A673 (cell line): Measurements from ENCODE around the gene CEACAM21. TPM values are rescaled to one million over a fixed set of nuclear protein-coding genes. Genes with fewer than 3 reads are reported as not detected.
A peak's percentile ranks its signal among the peaks of the same experiment; 100 is the strongest.

ENCODE experiments used
- BruUV-seq: library from RNA; stranded (reverse); fragments of 400-500 nt; replicated peaks from 2 replicates; lab custom pipeline; 2021; lab: Mats Ljungman, UMichigan
- CTCF ChIA-PET: fragments of 300-600 bp; sonication (Branson Sonifier 250); formaldehyde crosslinking; loops from one replicate; lab custom pipeline; 2022; ENCODE audit warnings: antibody characterized with exemption; lab: Charles Lee
- POLR2A ChIA-PET: fragments of 300-600 bp; sonication (Branson Sonifier 250); formaldehyde crosslinking; loops from one replicate; lab custom pipeline; 2022; ENCODE audit warnings: antibody characterized with exemption; ENCODE audit not compliant: low non-redundant PET; lab: Charles Lee
- DNase-seq: peaks from one replicate; pipeline ENCODE4 v3.0.0-alpha.2; 2015; ENCODE audit warnings: low spot score
- H3K27ac ChIP-seq: fragments of 200-600 bp; sonication (generic); 2 replicates; pipeline ENCODE4 v1.5.1; 2016; ENCODE audit warnings: mixed run types, low read depth, mild to moderate bottlenecking, mixed read lengths, antibody characterized with exemption, low read length; ENCODE audit not compliant: poor library complexity, severe bottlenecking
- H3K27me3 ChIP-seq: fragments of 200-600 bp; sonication (generic); replicated peaks from 2 replicates; pipeline ENCODE4 v1.6.1; 2017; ENCODE audit warnings: mixed run types, low read depth, mild to moderate bottlenecking, mixed read lengths, antibody characterized with exemption, low read length; ENCODE audit not compliant: insufficient read depth, poor library complexity
- H3K36me3 ChIP-seq: fragments of 200-600 bp; sonication (generic); 2 replicates; pipeline ENCODE4 v1.6.1; 2016; ENCODE audit warnings: mixed run types, mild to moderate bottlenecking, mixed read lengths, antibody characterized with exemption, low read length; ENCODE audit not compliant: insufficient read depth, poor library complexity, severe bottlenecking
- H3K4me1 ChIP-seq: fragments of 200-600 bp; sonication (generic); 2 replicates; pipeline ENCODE4 v1.6.1; 2017; ENCODE audit warnings: mixed run types, mild to moderate bottlenecking, mixed read lengths, antibody characterized with exemption, low read length; ENCODE audit not compliant: insufficient read depth, poor library complexity, severe bottlenecking
- H3K4me3 ChIP-seq: fragments of 200-600 bp; sonication (generic); 2 replicates; pipeline ENCODE4 v1.5.1; 2016; ENCODE audit warnings: low read depth, mixed run types, mild to moderate bottlenecking, mixed read lengths, low read length; ENCODE audit not compliant: poor library complexity, severe bottlenecking
- H3K9me3 ChIP-seq: fragments of 200-600 bp; sonication (generic); 2 replicates; pipeline ENCODE4 v1.6.1; 2016; ENCODE audit warnings: mixed run types, low read depth, mild to moderate bottlenecking, mixed read lengths, antibody characterized with exemption, low read length; ENCODE audit not compliant: poor library complexity, severe bottlenecking
- EZH2 ChIP-seq: fragments of 200-600 bp; sonication (generic); IDR thresholded peaks from 2 replicates; pipeline ENCODE4 v1.6.1; 2017; ENCODE audit warnings: borderline replicate concordance, low read depth, mild to moderate bottlenecking, mixed read lengths, antibody characterized with exemption, low read length; ENCODE audit not compliant: poor library complexity, severe bottlenecking
- intact Hi-C: fragments of 100-400 bp; cut with micrococcal nuclease; formaldehyde crosslinking; loops from one replicate; pipeline ENCODE4 v1.10.0; 2022; ENCODE audit not compliant: unreplicated experiment
- total RNA-seq: library from RNA; stranded (reverse); gene quantifications from 2 replicates; pipeline ENCODE4 v1.2.3, GENCODE V29; 2021
- TF ChIP-seq, protein P1 (sequence below): fragments of 300-800, 200-600 bp; sonication (generic); conservative IDR thresholded peaks from 2 replicates; pipeline ENCODE4 v1.5.1; 2017; ENCODE audit warnings: low read depth, mild to moderate bottlenecking, antibody characterized with exemption, low read length, moderate library complexity, mixed read lengths

Gene CEACAM21
- total RNA-seq, 1 experiment from 2014 or later = 4.3 TPM

DNA sequence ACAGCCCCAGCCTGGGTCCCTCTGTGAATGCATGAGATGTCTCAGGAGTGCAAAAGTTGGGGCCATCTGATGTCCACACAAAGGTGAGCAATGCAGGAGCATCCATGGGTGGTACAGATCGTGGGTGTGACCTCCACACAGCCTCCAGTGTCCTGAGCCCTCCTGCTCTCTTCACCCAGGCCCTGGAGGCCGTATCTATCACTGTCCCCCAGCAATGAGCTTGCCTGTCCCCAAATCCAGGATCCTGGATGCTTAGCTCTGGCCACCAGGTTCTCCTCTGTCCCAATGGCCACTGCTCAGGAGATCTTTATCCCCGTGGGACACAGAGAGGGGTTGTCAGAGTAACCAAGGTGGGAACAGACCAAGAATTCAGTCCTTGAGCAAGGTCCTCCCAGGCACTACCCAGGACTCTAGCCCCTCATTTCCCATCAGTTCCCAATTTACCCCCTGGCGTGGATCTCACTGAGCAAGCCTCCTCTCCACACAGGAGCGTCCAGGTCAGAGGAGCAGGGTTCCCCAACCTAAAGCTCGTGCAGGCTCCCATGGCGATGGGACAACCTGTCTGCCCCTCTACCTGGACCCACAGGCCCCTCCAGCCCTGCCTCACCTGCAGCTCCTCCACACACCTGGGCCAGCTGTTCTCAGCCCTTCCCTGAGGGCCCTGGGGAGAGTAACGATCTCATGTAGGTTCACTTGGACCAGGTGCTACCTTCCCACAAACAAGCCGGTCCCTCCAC is 11.3 kb downstream of the CEACAM21 start:
- Histone ChIP-seq H3K27me3 (no peaks in the 10 kb centered on the region), H3K27ac (no peak overlapping the region), H3K9me3 (no peaks in the 10 kb centered on the region), H3K4me1 (no peaks in the 10 kb centered on the region), H3K36me3 (no peaks in the 10 kb centered on the region), H3K4me3 (no peak overlapping the region)
- no TSS peak for BruUV-seq
- intact Hi-C loops = no loop called here
- POLR2A ChIA-PET = no interaction called here
- CTCF ChIA-PET = no interaction called here
- TF ChIP-seq, protein P1, sequence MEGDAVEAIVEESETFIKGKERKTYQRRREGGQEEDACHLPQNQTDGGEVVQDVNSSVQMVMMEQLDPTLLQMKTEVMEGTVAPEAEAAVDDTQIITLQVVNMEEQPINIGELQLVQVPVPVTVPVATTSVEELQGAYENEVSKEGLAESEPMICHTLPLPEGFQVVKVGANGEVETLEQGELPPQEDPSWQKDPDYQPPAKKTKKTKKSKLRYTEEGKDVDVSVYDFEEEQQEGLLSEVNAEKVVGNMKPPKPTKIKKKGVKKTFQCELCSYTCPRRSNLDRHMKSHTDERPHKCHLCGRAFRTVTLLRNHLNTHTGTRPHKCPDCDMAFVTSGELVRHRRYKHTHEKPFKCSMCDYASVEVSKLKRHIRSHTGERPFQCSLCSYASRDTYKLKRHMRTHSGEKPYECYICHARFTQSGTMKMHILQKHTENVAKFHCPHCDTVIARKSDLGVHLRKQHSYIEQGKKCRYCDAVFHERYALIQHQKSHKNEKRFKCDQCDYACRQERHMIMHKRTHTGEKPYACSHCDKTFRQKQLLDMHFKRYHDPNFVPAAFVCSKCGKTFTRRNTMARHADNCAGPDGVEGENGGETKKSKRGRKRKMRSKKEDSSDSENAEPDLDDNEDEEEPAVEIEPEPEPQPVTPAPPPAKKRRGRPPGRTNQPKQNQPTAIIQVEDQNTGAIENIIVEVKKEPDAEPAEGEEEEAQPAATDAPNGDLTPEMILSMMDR = no peak
- no peak for TF ChIP-seq EZH2
- no peak for DNase-seq

DNA sequence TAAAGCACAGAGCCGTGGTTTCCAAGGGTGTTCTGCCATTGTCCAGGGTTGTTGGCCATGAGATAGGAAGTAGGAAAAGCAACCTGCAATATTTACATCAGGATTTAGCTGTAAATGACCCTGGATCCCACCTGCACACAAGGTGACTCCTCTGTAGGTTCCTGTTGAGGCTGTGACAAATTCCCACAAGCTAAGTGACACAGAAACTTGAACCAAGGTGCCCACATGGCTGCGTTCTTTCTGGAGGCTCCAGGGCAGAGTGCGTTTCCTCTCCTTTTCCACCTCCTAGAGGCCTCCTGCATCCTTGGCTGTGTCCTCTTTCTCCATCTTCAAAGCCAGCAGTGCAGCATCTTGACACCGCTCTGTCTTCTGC is 11.9 kb downstream of the CEACAM21 start:
- ChIA-PET CTCF (interaction anchor here (0.6 kb wide), 2 partner anchors 45 to 234 kb away, joined by 4 to 5 read pairs; no protein-coding TSS in a partner anchor), POLR2A (no interaction called here)
- intact Hi-C loops = no loop called here
- no TSS peak for BruUV-seq
- H3K27me3 ChIP-seq = no peaks in the 10 kb centered on the region
- no peaks in the 10 kb centered on the region for H3K9me3 ChIP-seq
- no peak for DNase-seq
- no peak overlapping the region for H3K4me3 ChIP-seq
- TF ChIP-seq EZH2 = no peak
- TF ChIP-seq, protein P1 = no peak
- no peak overlapping the region for H3K27ac ChIP-seq
- no peaks in the 10 kb centered on the region for H3K36me3 ChIP-seq
- H3K4me1 ChIP-seq = no peaks in the 10 kb centered on the region

DNA sequence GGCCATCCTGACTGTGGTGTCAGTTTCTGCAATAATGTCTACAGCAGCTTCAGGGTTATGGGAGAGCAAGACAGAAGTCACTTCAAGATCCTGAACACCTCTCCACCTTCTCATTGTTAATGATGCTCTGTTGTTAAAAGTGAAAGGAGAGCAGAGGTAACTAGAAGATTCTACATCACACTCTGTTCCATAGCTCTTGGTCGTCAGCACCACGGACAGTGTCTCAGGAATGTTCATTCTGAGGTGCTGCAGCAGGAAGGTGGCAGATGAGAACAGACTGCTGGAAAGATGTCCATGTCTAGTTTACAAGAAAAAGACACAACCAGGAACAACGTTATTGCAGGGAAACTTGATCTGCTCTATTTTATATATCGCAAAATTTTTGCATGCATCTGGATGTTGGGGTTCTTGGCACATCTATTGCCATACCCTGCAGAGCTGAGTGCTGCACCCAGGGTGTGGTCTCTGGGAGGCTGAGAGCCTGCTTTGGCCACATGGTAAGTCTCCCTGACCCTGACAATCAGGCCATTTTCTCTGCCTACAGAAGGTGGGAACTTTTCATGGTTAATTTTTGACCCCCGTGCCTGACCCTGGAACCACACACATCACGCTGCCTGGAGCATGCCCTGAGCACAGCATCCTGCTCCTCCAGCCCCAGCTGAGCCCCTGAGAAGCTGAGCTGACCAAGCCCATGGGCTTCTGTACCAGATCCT is 12.7 kb downstream of the CEACAM21 start:
- ChIA-PET POLR2A (no interaction called here), CTCF (interaction anchor here (0.6 kb wide), 2 partner anchors 46 to 233 kb away, joined by 4 to 5 read pairs; no protein-coding TSS in a partner anchor)
- DNase-seq = peak; percentile 57
- Histone ChIP-seq H3K9me3 (no peaks in the 10 kb centered on the region), H3K4me1 (no peaks in the 10 kb centered on the region), H3K36me3 (no peaks in the 10 kb centered on the region), H3K27ac (no peak overlapping the region), H3K4me3 (no peak overlapping the region), H3K27me3 (no peaks in the 10 kb centered on the region)
- TF ChIP-seq EZH2 = no peak
- TF ChIP-seq, protein P1 = no peak
- intact Hi-C loops = no loop called here
- BruUV-seq = no TSS peak
